ENCODE measurements around the gene PET100.

The PET100 gene

GRCh38 chr19:7635670-7636069 is 6.1 kb downstream of the PET100 start:
- TF ChIP-seq CTCF (IDR thresholded peaks at IDR 0.05; ENCODE audit: low read length, missing control alignments) = no peak
- DNase-seq (ENCODE audit: low read depth) = no peak
- H3K4me3 ChIP-seq (replicated peaks; ENCODE audit: low read depth, low read length) = no peak overlapping the region

DNA sequence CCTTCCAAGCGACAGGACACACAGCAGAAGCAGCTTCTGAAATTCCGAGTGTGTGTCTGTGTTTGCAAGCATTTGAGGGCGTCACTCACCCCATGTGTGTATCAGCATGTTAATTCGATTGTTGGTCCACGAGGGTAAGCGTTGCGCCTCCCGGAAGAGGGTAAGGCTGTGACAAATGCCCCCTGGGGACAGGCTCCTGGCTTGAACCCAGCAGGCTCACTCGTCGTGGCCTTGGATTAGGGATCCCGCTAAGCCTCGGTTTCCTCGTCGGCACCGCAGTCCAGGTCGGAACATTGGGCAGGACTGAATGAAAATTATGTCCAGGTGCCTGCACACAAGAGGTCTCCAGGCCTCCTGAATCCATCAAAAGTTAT is 6.7 kb downstream of the PET100 start:
- H3K4me3 ChIP-seq (replicated peaks; ENCODE audit: low read depth, low read length) = peak overlapping the region; percentile 64
- DNase-seq (ENCODE audit: low read depth) = no peak
- TF ChIP-seq CTCF (IDR thresholded peaks at IDR 0.05; ENCODE audit: low read length, missing control alignments) = no peak

DNA sequence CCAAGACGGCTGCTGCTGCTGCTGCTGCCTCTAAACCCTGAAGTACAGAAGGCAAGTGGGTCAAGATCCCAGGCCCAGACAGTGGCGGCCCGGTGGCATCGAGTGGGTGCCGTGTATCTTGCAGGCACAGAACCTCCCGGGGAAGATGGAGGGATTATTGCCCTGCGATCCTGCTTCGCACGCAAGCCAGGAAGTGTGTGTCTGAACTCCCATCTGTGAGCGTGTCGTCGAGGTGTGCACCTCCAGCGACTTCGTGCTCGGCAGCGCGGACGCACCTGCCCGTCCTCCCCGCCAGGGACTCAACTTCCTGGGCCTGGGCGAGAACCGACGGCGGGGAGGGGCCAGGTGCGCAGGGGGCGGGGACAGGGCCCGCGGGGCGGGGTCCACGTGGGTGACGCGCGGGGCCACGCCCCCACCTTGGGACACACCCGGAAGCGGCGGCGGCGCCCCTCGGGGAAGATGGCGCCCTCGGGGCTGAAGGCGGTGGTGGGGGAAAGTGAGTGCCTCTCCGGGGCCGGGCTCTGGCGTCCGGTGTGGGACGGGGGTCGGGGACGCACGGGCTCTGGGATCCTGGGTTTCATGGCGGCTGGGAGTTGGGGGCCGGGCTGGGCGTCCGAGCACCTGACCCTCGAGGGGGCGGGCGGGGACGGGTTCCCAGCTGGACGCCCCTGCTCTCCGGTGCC is 7.2 kb downstream of the PET100 start, which contains the start of gene STXBP2:
STXBP2 (plus strand) TSS at position 420 of the 683 bp plus-strand sequence; CDS start at position 460, 40 bp downstream.
- peak within 1 kb of the TSS; percentile 64 for H3K4me3 ChIP-seq (replicated peaks; ENCODE audit: low read depth, low read length)
- TF ChIP-seq CTCF (IDR thresholded peaks at IDR 0.05; ENCODE audit: low read length, missing control alignments) = no peak
- peak; percentile 42 for DNase-seq (ENCODE audit: low read depth)

DNA sequence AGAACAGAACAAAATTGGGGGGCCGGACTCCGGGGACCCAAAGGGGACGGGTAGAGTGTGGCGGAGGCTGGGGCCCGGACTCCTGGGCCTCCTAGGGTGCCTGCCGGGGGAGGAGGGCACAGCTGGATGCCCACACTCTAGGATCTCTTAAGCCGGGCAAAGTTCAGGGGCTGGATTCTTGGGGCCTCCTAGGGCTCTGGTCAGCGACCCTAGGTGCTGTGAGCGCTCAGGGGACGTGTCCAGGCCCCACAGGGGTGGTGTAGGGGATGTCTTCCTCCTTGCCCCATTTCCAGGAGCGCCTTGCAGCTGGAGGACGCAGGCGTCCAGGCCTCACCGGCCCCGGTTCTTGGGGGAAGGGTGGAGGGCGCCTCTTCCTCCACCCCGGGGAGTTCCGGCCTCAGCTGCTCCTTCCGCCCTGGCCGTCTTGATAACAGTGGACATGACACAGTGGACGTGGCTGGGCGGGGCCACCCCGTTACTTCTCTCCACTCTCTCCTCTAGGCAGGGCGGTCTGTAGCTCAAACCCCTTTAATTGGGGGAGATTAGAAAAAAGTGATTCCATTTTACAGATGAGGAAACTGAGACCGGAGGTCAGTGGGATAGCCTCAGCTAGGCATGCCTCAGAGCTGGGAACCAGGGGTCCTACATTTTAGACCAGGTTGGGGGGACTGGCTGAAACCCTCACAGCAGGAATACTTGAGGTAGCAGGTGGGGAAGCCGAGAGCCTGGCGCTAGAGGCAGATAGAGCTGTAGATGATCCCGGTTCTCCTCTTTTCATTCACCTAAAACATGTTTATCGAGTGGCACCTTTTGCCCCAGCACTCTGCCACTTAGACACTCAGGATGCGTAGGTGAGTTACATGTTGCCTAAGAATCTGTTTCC is 8.0 kb downstream of the PET100 start:
- peak; percentile 17 for DNase-seq (ENCODE audit: low read depth)
- peak overlapping the region; percentile 64 for H3K4me3 ChIP-seq (replicated peaks; ENCODE audit: low read depth, low read length)
- no peak for TF ChIP-seq CTCF (IDR thresholded peaks at IDR 0.05; ENCODE audit: low read length, missing control alignments)

DNA sequence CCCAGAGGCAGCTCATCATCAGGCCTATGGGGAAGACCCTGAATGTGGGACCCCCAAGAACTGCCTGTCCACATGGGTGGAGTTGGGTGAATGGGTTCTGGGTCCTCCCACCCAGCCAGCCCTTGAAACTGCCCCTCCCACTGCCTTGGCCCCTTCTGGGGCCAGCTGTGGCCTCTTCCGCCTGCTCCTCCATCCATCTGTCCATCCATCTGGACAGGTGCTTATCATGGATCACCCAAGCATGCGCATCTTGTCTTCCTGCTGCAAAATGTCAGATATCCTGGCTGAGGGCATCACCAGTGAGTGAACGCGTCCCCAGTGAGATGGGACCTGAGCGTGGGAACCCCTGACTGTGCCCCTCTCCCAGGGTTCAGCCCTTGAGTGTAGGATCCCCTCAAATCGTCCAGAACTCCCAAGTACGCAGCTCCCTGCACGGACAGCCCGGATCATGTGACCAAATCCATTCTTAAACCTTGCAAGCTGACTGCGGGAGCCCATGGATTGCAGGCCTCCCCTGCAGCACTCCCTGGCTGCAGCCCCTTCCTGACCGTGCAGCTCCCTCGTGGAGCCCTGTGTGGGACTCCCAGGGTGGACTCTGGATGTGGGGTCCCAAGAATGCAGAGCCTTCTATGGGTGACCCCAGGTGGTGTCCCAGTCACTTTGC is 9.3 kb downstream of the PET100 start:
- no peak for DNase-seq (ENCODE audit: low read depth)
- no peak for TF ChIP-seq CTCF (IDR thresholded peaks at IDR 0.05; ENCODE audit: low read length, missing control alignments)
- no peak overlapping the region for H3K4me3 ChIP-seq (replicated peaks; ENCODE audit: low read depth, low read length)

DNA sequence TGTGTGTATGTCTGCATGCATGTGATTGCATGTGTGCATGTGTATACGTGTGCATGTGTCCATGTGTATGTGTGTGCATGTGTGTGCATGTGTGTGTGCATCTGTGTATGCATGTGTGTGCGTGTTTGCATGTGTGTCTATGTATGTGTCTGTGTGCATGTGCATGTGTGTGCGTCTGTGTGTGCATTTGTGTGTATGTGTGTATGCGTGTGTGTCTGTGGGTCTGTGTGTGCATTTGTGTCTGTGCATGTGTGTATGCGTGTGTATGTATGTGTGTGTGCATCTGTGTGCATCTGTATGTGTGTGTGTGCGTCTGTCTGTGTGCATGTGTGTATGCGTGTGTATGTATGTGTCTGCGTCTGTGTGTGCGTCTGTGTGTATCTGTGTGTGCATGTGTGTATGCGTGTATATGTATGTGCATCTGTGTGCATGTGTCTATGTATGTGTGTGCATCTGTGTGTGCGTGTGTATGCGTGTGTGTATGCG is 10.3 kb downstream of the PET100 start:
- no peak for DNase-seq (ENCODE audit: low read depth)
- no peak overlapping the region for H3K4me3 ChIP-seq (replicated peaks; ENCODE audit: low read depth, low read length)
- no peak for TF ChIP-seq CTCF (IDR thresholded peaks at IDR 0.05; ENCODE audit: low read length, missing control alignments)

Data from fibroblast of pulmonary artery (primary cell).